Progenitor cell of endocrine pancreas (in vitro differentiated cells): ENCODE data around the gene FRG1. TPM values are rescaled to one million over a fixed set of nuclear protein-coding genes. Genes with fewer than 3 reads are reported as not detected.
"Not testable (repeated sequence)": the region's sequence is repeated elsewhere in the genome, so short reads cannot be mapped to it uniquely, and the experiment has no call there.

ENCODE experiments used
- DNase-seq: peaks from one replicate; pipeline ENCODE4 v3.0.0; 2021; ENCODE audit warnings: low spot score; ENCODE audit not compliant: unreplicated experiment
- H3K27ac Mint-ChIP-seq: 2 replicates; pipeline ENCODE4 v1.8.0; 2021; ENCODE audit warnings: mild to moderate bottlenecking, moderate library complexity, mixed read lengths
- H3K27me3 Mint-ChIP-seq: 2 replicates; pipeline ENCODE4 v1.8.0; 2021; ENCODE audit warnings: mixed read lengths
- H3K36me3 Mint-ChIP-seq: 2 replicates; pipeline ENCODE4 v1.8.0; 2022; ENCODE audit warnings: mixed read lengths; ENCODE audit not compliant: insufficient read depth
- H3K4me1 Mint-ChIP-seq: 2 replicates; pipeline ENCODE4 v1.8.0; 2021; ENCODE audit warnings: low read depth, mixed read lengths
- H3K4me3 Mint-ChIP-seq: 2 replicates; pipeline ENCODE4 v1.8.0; 2021; ENCODE audit warnings: low read depth, mild to moderate bottlenecking, moderate library complexity, mixed read lengths
- H3K9me3 Mint-ChIP-seq: 2 replicates; pipeline ENCODE4 v1.8.0; 2021; ENCODE audit warnings: low read depth, mixed read lengths
- CTCF ChIP-seq: fragments of 200-600 bp; sonication (generic); IDR thresholded peaks from one replicate; pipeline ENCODE4 v1.5.0; 2021; ENCODE audit warnings: antibody characterized with exemption, mild to moderate bottlenecking; ENCODE audit not compliant: unreplicated experiment
- total RNA-seq: library from RNA; stranded (reverse); gene quantifications from 2 replicates; pipeline ENCODE4 v1.2.1, GENCODE V29; 2021

Gene FRG1
- total RNA-seq, 1 donor from 2014 or later: 36.4 TPM

- H3K4me1 Mint-ChIP-seq: no peaks in the 10 kb centered on the region
- no peaks in the 10 kb centered on the region for H3K27me3 Mint-ChIP-seq
- H3K9me3 Mint-ChIP-seq: peaks cover 31% of the 10 kb centered on the region
- DNase-seq: no peak
- H3K27ac Mint-ChIP-seq: no peak overlapping the region
- TF ChIP-seq CTCF: no peak
- H3K4me3 Mint-ChIP-seq: no peak overlapping the region
- peaks cover 2% of the 10 kb centered on the region for H3K36me3 Mint-ChIP-seq
Measured at GRCh38 chr4:189988877-189989431, 48.3 kb downstream of the FRG1 start.

GRCh38 chr4:189989941-189990340 lies 49.3 kb downstream of the FRG1 start:
- H3K27me3 Mint-ChIP-seq, H3K36me3 Mint-ChIP-seq, H3K4me3 Mint-ChIP-seq, H3K27ac Mint-ChIP-seq, DNase-seq, H3K4me1 Mint-ChIP-seq: not testable (repeated sequence)
- H3K9me3 Mint-ChIP-seq: peaks cover 34% of the 10 kb centered on the region

Other genes starting within 250 kb of the FRG1 start
- gene FRG2, start 86.4 kb downstream of the FRG1 start, total RNA-seq: not detected in 2 replicates
- not detected in 2 replicates for gene DBET, start 123.6 kb downstream of the FRG1 start, total RNA-seq
- gene DUX4, start 232.9 kb downstream of the FRG1 start, total RNA-seq: not detected in 2 replicates